Uterus (tissue), 2 donors: ENCODE data around the gene ATP11A.

ENCODE experiments used
- POLR2A ChIP-seq, 2 donors: fragments of 450-650 bp; IDR thresholded peaks; one replicate each; pipeline ENCODE4 v1.6.1; 2016; ENCODE audit warnings: antibody characterized with exemption in 2 of 2, mild to moderate bottlenecking in 1 of 2, moderate library complexity in 1 of 2
- TF ChIP-seq, protein P1 (sequence below), 4 experiments: fragments of 200-600 bp in 2 of 4; fragments of 450-650 bp in 2 of 4; sonication (generic) in 2 of 4; IDR thresholded peaks; one replicate each; pipeline ENCODE4 v1.5.1; 2016 to 2019; ENCODE audit warnings: antibody characterized with exemption in 4 of 4, mild to moderate bottlenecking in 2 of 4, moderate library complexity in 1 of 4

DNA sequence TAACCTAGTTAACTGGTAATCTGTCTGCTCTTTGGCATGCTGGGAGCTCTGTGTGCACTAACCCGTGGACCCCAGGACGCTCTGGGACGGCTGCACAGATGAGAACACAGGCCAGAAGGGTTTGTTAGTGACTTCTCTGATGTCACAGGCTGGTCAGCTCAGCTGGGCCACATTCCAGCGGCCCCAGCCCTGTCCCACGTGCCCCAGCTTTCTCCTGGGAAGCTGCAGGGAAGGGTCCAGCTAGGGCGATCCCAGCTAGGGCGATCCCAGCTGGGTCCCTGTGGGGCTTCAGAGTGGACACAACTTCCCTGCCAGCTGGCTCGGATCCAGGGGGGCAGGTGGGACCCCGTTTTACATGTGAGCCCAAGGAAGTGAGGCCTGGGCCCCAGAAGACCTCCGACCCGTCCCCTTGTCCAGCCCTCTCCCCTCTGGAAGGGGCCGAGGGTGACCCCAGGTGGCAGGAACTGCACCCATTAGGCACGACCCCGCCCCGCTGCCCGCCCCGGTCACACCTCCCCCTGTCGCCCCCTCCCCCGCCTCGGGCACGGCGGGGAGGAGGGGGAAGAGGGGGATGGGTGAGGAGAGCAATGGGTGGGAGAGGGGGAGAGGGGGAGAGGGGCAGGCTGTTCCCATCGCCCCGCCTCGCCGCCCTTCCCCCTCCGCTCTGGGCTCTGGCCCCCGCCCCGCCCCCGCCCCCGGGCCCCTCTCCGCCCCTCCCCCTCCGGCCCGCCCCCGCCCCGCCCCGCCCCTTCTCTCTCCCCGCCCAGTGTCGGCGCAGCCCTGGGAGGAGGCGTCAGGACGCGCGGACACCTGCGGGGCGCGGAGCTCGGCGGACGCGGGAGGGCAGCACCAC lies 204.0 kb downstream of the ATP11A start:
- TF ChIP-seq, protein P1, sequence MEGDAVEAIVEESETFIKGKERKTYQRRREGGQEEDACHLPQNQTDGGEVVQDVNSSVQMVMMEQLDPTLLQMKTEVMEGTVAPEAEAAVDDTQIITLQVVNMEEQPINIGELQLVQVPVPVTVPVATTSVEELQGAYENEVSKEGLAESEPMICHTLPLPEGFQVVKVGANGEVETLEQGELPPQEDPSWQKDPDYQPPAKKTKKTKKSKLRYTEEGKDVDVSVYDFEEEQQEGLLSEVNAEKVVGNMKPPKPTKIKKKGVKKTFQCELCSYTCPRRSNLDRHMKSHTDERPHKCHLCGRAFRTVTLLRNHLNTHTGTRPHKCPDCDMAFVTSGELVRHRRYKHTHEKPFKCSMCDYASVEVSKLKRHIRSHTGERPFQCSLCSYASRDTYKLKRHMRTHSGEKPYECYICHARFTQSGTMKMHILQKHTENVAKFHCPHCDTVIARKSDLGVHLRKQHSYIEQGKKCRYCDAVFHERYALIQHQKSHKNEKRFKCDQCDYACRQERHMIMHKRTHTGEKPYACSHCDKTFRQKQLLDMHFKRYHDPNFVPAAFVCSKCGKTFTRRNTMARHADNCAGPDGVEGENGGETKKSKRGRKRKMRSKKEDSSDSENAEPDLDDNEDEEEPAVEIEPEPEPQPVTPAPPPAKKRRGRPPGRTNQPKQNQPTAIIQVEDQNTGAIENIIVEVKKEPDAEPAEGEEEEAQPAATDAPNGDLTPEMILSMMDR (IDR thresholded peaks at IDR 0.05), result no peak
- TF ChIP-seq POLR2A (IDR thresholded peaks at IDR 0.05), result no peak
